HepG2 (cell line): Measurements from ENCODE around the gene PPM1H. TPM values are rescaled to one million over a fixed set of nuclear protein-coding genes. Genes with fewer than 3 reads are reported as not detected.

Experiments used
- ATAC-seq: fragments of 200-7000 bp; cut with Tn5 transposase; 3 replicates; pipeline ENCODE4 v1.9.1; 2020; ENCODE audit warnings: mild to moderate bottlenecking, moderate library complexity
- BruUV-seq: library from RNA; stranded (reverse); fragments of 400-500 nt; replicated peaks from 2 replicates; lab custom pipeline; 2021; lab: Mats Ljungman, UMichigan
- CTCF ChIA-PET: fragments of 300-600 bp; formaldehyde crosslinking; extraction: SDS; loops from one replicate; lab custom pipeline; 2021; ENCODE audit warnings: low total read pairs, inconsistent platforms, low intra/inter-chr PET ratio; lab: Yijun Ruan, JAX
- POLR2A ChIA-PET: fragments of 350-600 bp; sonication (Branson Sonifier 250); formaldehyde crosslinking; loops from one replicate; lab custom pipeline; 2020; ENCODE audit warnings: antibody characterized with exemption, inconsistent platforms; lab: Yijun Ruan, JAX
- DNase-seq: peaks from one replicate; pipeline ENCODE4 v3.0.0-alpha.2; 2015; ENCODE audit warnings: low spot score
- FAIRE-seq: peaks from 3 replicates; lab custom pipeline; 2011; peaks lifted over from hg19 to GRCh38; lab: Jason Lieb, UNC
- H2AFZ ChIP-seq: one replicate; pipeline ENCODE4 v1.6.1; 2011; ENCODE audit warnings: low read length, inconsistent platforms
- H3K27ac ChIP-seq: fragments of 300-600 bp; 3 replicates; pipeline ENCODE4 v1.8.0; 2011; ENCODE audit warnings: mixed run types, mild to moderate bottlenecking, mixed read lengths, low read length, inconsistent platforms; ENCODE audit not compliant: insufficient read depth; ENCODE audit errors: extremely low read length
- H3K27me3 ChIP-seq, 2 experiments: fragments of 200-600 bp in 1 of 2; 2 replicates in 1 of 2; 3 replicates in 1 of 2; pipeline versions ENCODE4 v1.6.0 to v1.8.0; 2011; ENCODE audit warnings: low read length in 2 of 2, mild to moderate bottlenecking in 2 of 2, moderate library complexity in 2 of 2, inconsistent platforms in 1 of 2; ENCODE audit not compliant: insufficient read depth in 2 of 2, control insufficient read depth in 1 of 2
- H3K36me3 ChIP-seq, 2 experiments: fragments of 200-600 bp in 1 of 2; replicated peaks in 1 of 2; 2 replicates in 1 of 2; 3 replicates in 1 of 2; pipeline versions ENCODE4 v1.5.1 to v1.8.0; 2011; ENCODE audit warnings: low read length in 2 of 2, inconsistent platforms in 1 of 2; ENCODE audit not compliant: insufficient read depth in 2 of 2, control insufficient read depth in 1 of 2
- H3K4me1 ChIP-seq: 2 replicates; pipeline ENCODE4 v1.5.1; 2012; ENCODE audit warnings: low read length, inconsistent platforms; ENCODE audit not compliant: insufficient read depth
- H3K4me2 ChIP-seq: 2 replicates; pipeline ENCODE4 v1.6.0; 2011; ENCODE audit warnings: low read depth, low read length, inconsistent platforms
- H3K4me3 ChIP-seq, 3 experiments: fragments of 200-600 bp in 1 of 3; sonication (generic), shearing (Covaris generic) in 1 of 3; replicated peaks in 1 of 3; 2 replicates each; pipeline ENCODE4 v1.5.1; 2011 to 2016; ENCODE audit warnings: low read length in 3 of 3, inconsistent platforms in 2 of 3, low read depth in 2 of 3, mild to moderate bottlenecking in 2 of 3, control low read depth in 1 of 3, mixed read lengths in 1 of 3; ENCODE audit not compliant: insufficient read depth in 1 of 3
- H3K79me2 ChIP-seq: one replicate; pipeline ENCODE4 v1.6.1; 2011; ENCODE audit warnings: low read length, inconsistent platforms; ENCODE audit not compliant: insufficient read depth
- H3K9ac ChIP-seq: 2 replicates; pipeline ENCODE4 v1.6.0; 2011; ENCODE audit warnings: mild to moderate bottlenecking, low read depth, low read length, inconsistent platforms; ENCODE audit not compliant: insufficient read depth
- H3K9me3 ChIP-seq: 2 replicates; pipeline ENCODE4 v1.5.1; 2012; ENCODE audit warnings: mild to moderate bottlenecking, low read length
- H4K20me1 ChIP-seq: 2 replicates; pipeline ENCODE4 v1.6.0; 2011; ENCODE audit warnings: inconsistent platforms, mild to moderate bottlenecking, low read length, moderate library complexity; ENCODE audit not compliant: insufficient read depth
- ARNTL ChIP-seq: sonication (generic); formaldehyde crosslinking; IDR thresholded peaks from 2 replicates; pipeline ENCODE4 v1.4.0; 2020; ENCODE audit warnings: mild to moderate bottlenecking, missing genetic modification reagents
- CAMTA2 ChIP-seq: sonication (generic); formaldehyde crosslinking; IDR thresholded peaks from 2 replicates; pipeline ENCODE4 v1.4.0; 2020; ENCODE audit warnings: mild to moderate bottlenecking, missing genetic modification reagents, borderline replicate concordance
- CEBPB ChIP-seq: IDR thresholded peaks from 2 replicates; pipeline ENCODE4 v1.6.1; 2011; ENCODE audit warnings: low read depth, low read length, improper control_type of control experiment, borderline replicate concordance
- KMT2A ChIP-seq: sonication (generic); formaldehyde crosslinking; IDR thresholded peaks from 2 replicates; pipeline ENCODE4 v1.4.0; 2020; ENCODE audit warnings: missing genetic modification reagents
- MTA1 ChIP-seq: sonication (generic); formaldehyde crosslinking; IDR thresholded peaks from 2 replicates; pipeline ENCODE4 v1.4.0; 2020; ENCODE audit warnings: missing genetic modification reagents, mild to moderate bottlenecking, borderline replicate concordance
- REPIN1 ChIP-seq: sonication (generic); formaldehyde crosslinking; IDR thresholded peaks from 2 replicates; pipeline ENCODE4 v1.8.0; 2022; ENCODE audit warnings: missing genetic modification reagents, low read depth, mild to moderate bottlenecking, borderline replicate concordance
- SAFB2 ChIP-seq: sonication (generic); formaldehyde crosslinking; IDR thresholded peaks from 2 replicates; pipeline ENCODE4 v1.5.1; 2020; ENCODE audit warnings: missing genetic modification reagents, low read depth, mild to moderate bottlenecking, borderline replicate concordance
- ZGPAT ChIP-seq: IDR thresholded peaks from 2 replicates; pipeline ENCODE4 v1.6.1; 2016; ENCODE audit warnings: mild to moderate bottlenecking
- ZNF333 ChIP-seq: sonication (generic); formaldehyde crosslinking; IDR thresholded peaks from 2 replicates; pipeline ENCODE4 v1.4.0; 2020; ENCODE audit warnings: mild to moderate bottlenecking, missing genetic modification reagents, borderline replicate concordance
- ZNF556 ChIP-seq: sonication (generic); formaldehyde crosslinking; IDR thresholded peaks from 2 replicates; pipeline ENCODE4 v1.4.0; 2020; ENCODE audit warnings: mild to moderate bottlenecking, missing genetic modification reagents, borderline replicate concordance
- ZNF646 ChIP-seq: sonication (generic); formaldehyde crosslinking; IDR thresholded peaks from 2 replicates; pipeline ENCODE4 v1.9.0; 2021; ENCODE audit warnings: mild to moderate bottlenecking, missing genetic modification reagents
- ZNF83 ChIP-seq: sonication (generic); formaldehyde crosslinking; IDR thresholded peaks from 2 replicates; pipeline ENCODE4 v1.4.0; 2020; ENCODE audit warnings: missing genetic modification reagents, mild to moderate bottlenecking, borderline replicate concordance
- WGBS: methylation state at CpG from one replicate; pipeline ENCODE4 v1.1.6; 2017; ENCODE audit warnings: low lambda C conversion rate; 5-methylcytosine and 5-hydroxymethylcytosine counted together
- in situ Hi-C: cut with HindIII; loops from 2 replicates; pipeline ENCODE4 v1.10.0; 2017; ENCODE audit warnings: low pct_unique_long_range_greater_than_20kb; ENCODE audit not compliant: extremely low pct_ligation_motif_present
- intact Hi-C: fragments of 100-400 bp; cut with micrococcal nuclease; formaldehyde crosslinking; loops from one replicate; pipeline ENCODE4 v1.10.0; 2022; ENCODE audit not compliant: unreplicated experiment
- polyA plus RNA-seq, 8 experiments: library from polyadenylated mRNA; depleted of rRNA in 3 of 8; stranded (reverse) in 7 of 8; unstranded in 1 of 8; fragments of >200 nt; fragmentation: Illumina TruSeq in 4 of 8; extraction: Trizol in 4 of 8; gene quantifications; 2 replicates each; pipeline versions ENCODE4 v1.2.1 to v1.2.3, GENCODE V29; 2011 to 2016; ENCODE audit warnings: low read depth in 4 of 8, missing spikeins in 1 of 8, mixed read lengths in 1 of 8; ENCODE audit not compliant: insufficient read depth in 1 of 8
- total RNA-seq, 5 experiments: library from RNA; depleted of rRNA; stranded (reverse); fragments of >200 nt; fragmentation: Illumina TruSeq; extraction: Trizol; gene quantifications; 2 replicates each; pipeline ENCODE4 v1.2.3, GENCODE V29; 2016; ENCODE audit warnings: low read depth in 1 of 5
- TF ChIP-seq, protein P1 (sequence below): sonication (generic); formaldehyde crosslinking; IDR thresholded peaks from 2 replicates; pipeline ENCODE4 v1.8.0; 2023; ENCODE audit warnings: mild to moderate bottlenecking, missing genetic modification reagents

The PPM1H gene
- total and polyA plus RNA-seq, 2 of the 13 experiments (the other 11 are each of a cell fraction or from before 2014, with no cell fraction given) = 29.1 to 38.1 TPM

DNA sequence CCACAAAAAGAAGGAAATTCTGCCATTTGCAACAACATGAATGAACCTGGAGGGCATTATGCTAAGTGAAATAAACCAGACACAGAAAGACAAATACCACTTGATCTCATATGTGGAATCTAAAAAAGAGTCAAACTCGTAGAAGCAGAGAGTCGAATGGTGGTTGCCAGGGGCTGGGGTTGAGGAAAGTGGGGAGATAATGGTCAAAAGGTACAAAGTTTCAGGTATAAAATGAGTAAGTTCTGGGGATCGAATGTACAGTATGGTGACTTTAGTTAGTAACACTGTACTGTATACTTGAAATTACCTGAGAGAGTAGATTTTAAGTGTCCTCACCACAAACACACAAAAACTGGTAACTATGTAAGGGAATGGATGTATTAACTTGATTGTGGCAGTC lies 129.4 kb downstream of the PPM1H start (continued):
- TF ChIP-seq ZNF333 (CRISPR knock-in tag) (no peak), ZNF556 (CRISPR knock-in tag) (no peak), KMT2A (CRISPR knock-in tag) (no peak), REPIN1 (CRISPR knock-in tag) (no peak), SAFB2 (CRISPR knock-in tag) (no peak), ZGPAT (CRISPR knock-in tag) (no peak), ARNTL (CRISPR knock-in tag) (no peak)
- TF ChIP-seq, all 625 proteins: peak for 0

DNA sequence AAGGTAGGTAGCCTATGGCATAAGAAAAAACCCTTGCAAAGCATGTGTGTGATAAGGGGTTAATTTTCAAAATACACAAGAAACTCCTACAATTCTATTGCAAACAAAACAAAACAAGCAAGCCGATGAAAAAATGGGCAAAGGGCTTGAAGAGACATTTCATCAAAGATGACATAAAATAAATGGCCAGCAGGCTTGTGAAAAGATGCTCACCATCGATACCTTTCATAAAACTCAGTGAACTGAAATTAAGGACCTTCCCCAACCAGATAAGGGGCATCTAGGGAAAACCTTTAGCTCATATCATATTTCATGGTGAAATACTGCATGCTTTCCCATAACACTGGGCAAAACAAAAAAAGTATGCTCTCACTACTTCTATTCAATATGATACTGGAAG lies 131.2 kb downstream of the PPM1H start:
- H3K27ac ChIP-seq = no peak overlapping the region
- H3K4me3 ChIP-seq = no peak overlapping the region
- ChIA-PET POLR2A (no interaction called here), CTCF (no interaction called here)
- no TSS peak for BruUV-seq
- no peak overlapping the region for H3K4me2 ChIP-seq
- H3K9me3 ChIP-seq = no peaks in the 10 kb centered on the region
- FAIRE-seq (no peak), DNase-seq (no peak), ATAC-seq (no peak)
- H2AFZ ChIP-seq = no peak overlapping the region
- H3K79me2 ChIP-seq = peaks cover 16% of the 10 kb centered on the region
- peaks cover 10 to 55% of the 10 kb centered on the region in 2 experiments for H3K36me3 ChIP-seq
- no peaks in the 10 kb centered on the region for H3K4me1 ChIP-seq
- H3K9ac ChIP-seq = no peak overlapping the region
- in situ Hi-C loops (no loop called here), intact Hi-C loops (no loop called here)
- WGBS = 84% methylated on average over 2 of the region's 2 CpGs
- H4K20me1 ChIP-seq = no peaks in the 10 kb centered on the region
- no peak for TF ChIP-seq ZNF556 (CRISPR knock-in tag)
- TF ChIP-seq, protein P1, sequence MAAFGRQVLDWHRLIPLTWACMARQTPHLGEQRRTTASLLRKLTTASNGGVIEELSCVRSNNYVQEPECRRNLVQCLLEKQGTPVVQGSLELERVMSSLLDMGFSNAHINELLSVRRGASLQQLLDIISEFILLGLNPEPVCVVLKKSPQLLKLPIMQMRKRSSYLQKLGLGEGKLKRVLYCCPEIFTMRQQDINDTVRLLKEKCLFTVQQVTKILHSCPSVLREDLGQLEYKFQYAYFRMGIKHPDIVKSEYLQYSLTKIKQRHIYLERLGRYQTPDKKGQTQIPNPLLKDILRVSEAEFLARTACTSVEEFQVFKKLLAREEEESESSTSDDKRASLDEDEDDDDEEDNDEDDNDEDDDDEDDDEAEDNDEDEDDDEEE (CRISPR knock-in tag) = no peak
- TF ChIP-seq MTA1 (CRISPR knock-in tag) = no peak
- TF ChIP-seq CEBPB = no peak
- no peak for TF ChIP-seq ZNF646 (CRISPR knock-in tag)
- no peak for TF ChIP-seq CAMTA2 (CRISPR knock-in tag)
- TF ChIP-seq ZNF83 (CRISPR knock-in tag) = no peak
- H3K27me3 ChIP-seq = no peaks in the 10 kb centered on the region
